Ovary (tissue), 9 donors: Measurements from ENCODE around the gene DDA1. TPM values are rescaled to one million over a fixed set of nuclear protein-coding genes. Genes with fewer than 3 reads are reported as not detected.

ENCODE experiments used
- DNase-seq, 5 donors: peaks; one replicate each; pipeline ENCODE4 v3.0.0-alpha.2; 2019 to 2020
- H3K27ac ChIP-seq, 2 donors: fragments of 200-600 bp; one replicate each; pipeline versions ENCODE4 v1.5.1 to v1.8.0; 2019 to 2022
- H3K27me3 ChIP-seq: fragments of 200-600 bp; one replicate; pipeline ENCODE4 v1.8.0; 2022
- H3K36me3 ChIP-seq: fragments of 200-600 bp; sonication (generic); one replicate; pipeline ENCODE4 v1.5.1; 2019
- H3K4me1 ChIP-seq: one replicate; pipeline ENCODE4 v1.8.1; 2013; ENCODE audit warnings: mild to moderate bottlenecking, moderate library complexity; ENCODE audit not compliant: insufficient read depth
- H3K4me3 ChIP-seq: fragments of 200-600 bp; sonication (generic); one replicate; pipeline ENCODE4 v1.5.1; 2017
- H3K9me3 ChIP-seq, 2 donors: fragments of 200-600 bp in 1 of 2; sonication (generic) in 1 of 2; one replicate each; pipeline versions ENCODE4 v1.5.1 to v1.8.1; 2013 to 2019; ENCODE audit warnings: mild to moderate bottlenecking in 1 of 2, moderate library complexity in 1 of 2
- CTCF ChIP-seq, 3 donors: fragments of 450-650 bp in 2 of 3; fragments of 200-600 bp in 1 of 3; IDR thresholded peaks; one replicate each; pipeline versions ENCODE4 v1.5.1 to v1.8.0; 2016 to 2022; ENCODE audit warnings: antibody characterized with exemption in 3 of 3, mild to moderate bottlenecking in 1 of 3
- EP300 ChIP-seq: sonication (generic); formaldehyde crosslinking; IDR thresholded peaks from one replicate; pipeline ENCODE4 v1.6.1; 2017; ENCODE audit warnings: antibody characterized with exemption
- POLR2A ChIP-seq: fragments of 450-650 bp; IDR thresholded peaks from one replicate; pipeline ENCODE4 v1.6.1; 2017; ENCODE audit warnings: antibody characterized with exemption, mild to moderate bottlenecking, moderate library complexity
- WGBS, 3 donors: extraction: QIAGEN DNeasy Blood & Tissue Kit in 1 of 3; methylation state at CpG; one replicate each; pipeline versions ENCODE4 v1.1.5 to v1.1.7; 2013 to 2017; 5-methylcytosine and 5-hydroxymethylcytosine counted together
- intact Hi-C, 4 donors: fragments of 100-400 bp; cut with DNase I; formaldehyde crosslinking; loops; one replicate each; pipeline versions ENCODE4 v1.11.0 to v1.15.1; 2022 to 2023
- polyA plus RNA-seq, 2 donors: library from polyadenylated mRNA; stranded (reverse); fragments of 200-250 nt in 1 of 2; fragments of 350-450 nt in 1 of 2; fragmentation: Illumina TruSeq in 1 of 2; extraction: RNeasy Lipid Tissue Mini Kit (QIAGEN cat#74804) in 1 of 2; gene quantifications; one replicate each; pipeline ENCODE4 v1.2.3, GENCODE V29; 2013 to 2014
- total RNA-seq, 7 donors: library from RNA; depleted of rRNA in 2 of 7; stranded (reverse); fragments of >200 nt in 2 of 7; fragmentation: NEBNext Ultra II Directional in 3 of 7; extraction: Animal tissue kit (Norgen Biotek cat#: 25700) in 3 of 7; gene quantifications; one replicate each; pipeline versions ENCODE4 v1.1.0 to v1.2.4, GENCODE V29; 2016 to 2023
- donor health status: DM: no; HTN: no; CAD: no; lungs with moderate emphysema.
- donor health status: DM: no; HTN: no; CAD: no.
- donor health status: Bipolar disorder and iron deficiency.
- donor health status: DM: yes; HTN: yes; CAD: no.
- donor health status: DM: no; HTN: no; CAD: no.
- donor health status: DM: yes; HTN: yes; CAD: no.

The DDA1 gene
- total and polyA plus RNA-seq, 9 donors, result 6.3 to 32.6 (median 20.2) TPM

GRCh38 chr19:17263712-17264640 lies 45.4 kb upstream of the DDA1 start:
- Histone ChIP-seq H3K27me3 (no peaks in the 10 kb centered on the region), H3K4me3 (no peak overlapping the region), H3K27ac (no peak overlapping the region), H3K9me3 (no peaks in the 10 kb centered on the region), H3K36me3 (no peaks in the 10 kb centered on the region), H3K4me1 (peaks cover 4% of the 10 kb centered on the region)
- WGBS, 3 donors, result 72 to 76% (median 75%) methylated on average over 23 of the region's 23 CpGs
- TF ChIP-seq CTCF (IDR thresholded peaks at IDR 0.05) (no peak), POLR2A (no peak), EP300 (no peak)
- intact Hi-C loops, result no loop called here
- no peak for DNase-seq

- DNase-seq, result no peak
- Histone ChIP-seq H3K4me3 (no peak within 1 kb of the TSS), H3K27me3 (no peaks in the 10 kb centered on the region), H3K27ac (no peak within 1 kb of the TSS), H3K9me3 (no peaks in the 10 kb centered on the region), H3K36me3 (no peaks in the 10 kb centered on the region), H3K4me1 (peaks cover 4% of the 10 kb centered on the region)
- 26 to 32% (median 26%) methylated on average over 5 of the region's 5 CpGs for WGBS, 3 donors
- intact Hi-C loops, result no loop called here
- TF ChIP-seq EP300, result no peak
- TF ChIP-seq POLR2A, result no peak
- TF ChIP-seq CTCF (IDR thresholded peaks at IDR 0.05), result no peak
These were observed 44.8 kb upstream of the DDA1 start, which contains the start of gene USHBP1 for GRCh38 chr19:17264641-17264979. TSS of gene USHBP1 (minus strand) at chr19:17264745. CDS start at chr19:17264299, 446 bp downstream.

GRCh38 chr19:17266026-17266425 lies 43.3 kb upstream of the DDA1 start:
- WGBS, 3 donors, result 89 to 93% (median 91%) methylated on average over 7 of the region's 7 CpGs
- no peak for TF ChIP-seq EP300
- TF ChIP-seq POLR2A, result no peak
- TF ChIP-seq CTCF (IDR thresholded peaks at IDR 0.05), result no peak
- Histone ChIP-seq H3K27ac (no peak overlapping the region), H3K27me3 (no peaks in the 10 kb centered on the region), H3K9me3 (no peaks in the 10 kb centered on the region), H3K4me1 (peaks cover 4% of the 10 kb centered on the region), H3K4me3 (no peak overlapping the region), H3K36me3 (no peaks in the 10 kb centered on the region)
- no peak for DNase-seq
- intact Hi-C loops, result loop anchor here in 1 of 4 donors (5.0 kb wide), 1 partner anchor 54 kb away; no protein-coding TSS in a partner anchor

- H3K27me3 ChIP-seq, result no peaks in the 10 kb centered on the region
- H3K9me3 ChIP-seq, result no peaks in the 10 kb centered on the region
- H3K27ac ChIP-seq, result no peak overlapping the region
- WGBS, 3 donors, result 72 to 74% (median 73%) methylated on average over 12 of the region's 12 CpGs
- no peak overlapping the region for H3K4me3 ChIP-seq
- H3K36me3 ChIP-seq, result no peaks in the 10 kb centered on the region
- intact Hi-C loops, result loop anchor here in 1 of 4 donors (5.0 kb wide), 1 partner anchor 54 kb away; no protein-coding TSS in a partner anchor
- TF ChIP-seq EP300 (no peak), CTCF (IDR thresholded peaks at IDR 0.05) (no peak)
- no peak for DNase-seq
- H3K4me1 ChIP-seq, result peaks cover 4% of the 10 kb centered on the region
These were observed 42.8 kb upstream of the DDA1 start for GRCh38 chr19:17266589-17266974.
